H1 (cell line): ENCODE measurements around the gene AMPD3.

Source experiments
- EP300 ChIP-seq, 2 experiments: IDR thresholded peaks; 1 replicate in 1 of 2; 2 replicates in 1 of 2; pipeline ENCODE4 v1.6.1; 2011 to 2012; ENCODE audit warnings: low read depth in 2 of 2, low read length in 2 of 2, mild to moderate bottlenecking in 2 of 2, borderline replicate concordance in 1 of 2, inconsistent platforms in 1 of 2, moderate library complexity in 1 of 2
- EZH2 ChIP-seq: fragments of 200-600 bp; sonication (generic); IDR thresholded peaks from 2 replicates; pipeline ENCODE4 v1.7.1; 2012; ENCODE audit warnings: low read depth, mild to moderate bottlenecking, moderate library complexity, low read length, inconsistent platforms; ENCODE audit not compliant: severe bottlenecking
- JUN ChIP-seq: IDR thresholded peaks from 2 replicates; pipeline ENCODE4 v1.6.1; 2011; ENCODE audit warnings: low read depth, mild to moderate bottlenecking, improper control_type of control experiment, low read length
- KDM1A ChIP-seq: fragments of 200-600, 300-600 bp; sonication (generic); IDR thresholded peaks from 2 replicates; pipeline ENCODE4 v1.7.1; 2016; ENCODE audit warnings: mild to moderate bottlenecking, low read length, borderline replicate concordance
- POLR2A ChIP-seq, 2 experiments: IDR thresholded peaks; 1 replicate in 1 of 2; 2 replicates in 1 of 2; pipeline ENCODE4 v1.6.1; 2011; ENCODE audit warnings: low read depth in 2 of 2, low read length in 2 of 2, mild to moderate bottlenecking in 2 of 2; ENCODE audit errors: control extremely low read depth in 1 of 2
- TCF12 ChIP-seq: IDR thresholded peaks from 2 replicates; pipeline ENCODE4 v1.6.1; 2011; ENCODE audit warnings: low read depth, mild to moderate bottlenecking, low read length
- TF ChIP-seq, protein P1 (sequence below), 3 experiments: IDR thresholded peaks; 1 replicate in 2 of 3; 2 replicates in 1 of 3; pipeline versions ENCODE4 v1.5.1 to v1.6.1; 2011; ENCODE audit warnings: low read length in 3 of 3, mild to moderate bottlenecking in 3 of 3, inconsistent platforms in 2 of 3, low read depth in 1 of 3, moderate library complexity in 1 of 3; ENCODE audit not compliant: insufficient read depth in 1 of 3; ENCODE audit errors: control extremely low read depth in 1 of 3

DNA sequence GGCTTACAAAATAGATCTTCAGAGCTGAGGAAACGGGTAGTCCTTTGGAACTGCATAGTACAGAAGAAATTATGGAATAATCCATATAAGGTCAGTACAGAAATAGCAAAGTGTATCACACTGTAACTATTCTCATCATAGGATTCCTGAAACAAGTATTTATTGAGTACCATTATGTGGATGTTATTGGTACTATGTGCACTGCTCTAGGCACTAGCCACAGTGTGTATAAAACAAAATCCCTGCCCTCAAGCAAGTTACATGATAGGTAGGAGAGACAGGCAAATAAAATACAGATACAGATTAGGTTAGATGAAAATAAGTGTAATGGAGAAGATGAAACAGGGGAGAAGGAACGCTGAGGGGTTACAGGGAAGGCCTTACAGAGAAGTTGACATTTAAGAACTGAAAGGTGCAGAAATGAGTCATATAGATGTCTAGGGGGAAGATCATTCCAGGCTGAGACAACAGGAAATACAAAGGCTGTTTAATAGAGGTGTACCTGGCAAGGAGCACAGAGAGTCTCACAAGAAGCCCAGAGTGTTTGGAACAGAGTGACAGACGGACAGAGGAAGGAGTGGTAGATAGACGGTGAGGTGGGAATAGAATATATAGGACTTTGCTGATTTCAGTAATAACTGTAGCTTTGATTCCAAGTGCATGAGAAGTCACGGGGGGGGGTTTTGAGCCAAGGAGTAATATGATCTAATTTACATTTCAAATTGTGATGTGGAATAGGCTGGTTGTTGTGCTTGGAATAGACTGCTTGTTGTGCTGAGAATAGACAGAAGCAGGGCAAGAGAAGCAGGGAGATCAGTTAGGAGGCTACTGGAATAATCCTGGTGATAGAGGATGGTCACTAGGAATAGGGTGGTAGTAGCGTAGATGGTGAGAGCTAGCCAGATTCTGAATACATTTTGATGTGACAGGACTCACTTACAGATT is 72.2 kb downstream of the AMPD3 start:
- TF ChIP-seq, protein P1, sequence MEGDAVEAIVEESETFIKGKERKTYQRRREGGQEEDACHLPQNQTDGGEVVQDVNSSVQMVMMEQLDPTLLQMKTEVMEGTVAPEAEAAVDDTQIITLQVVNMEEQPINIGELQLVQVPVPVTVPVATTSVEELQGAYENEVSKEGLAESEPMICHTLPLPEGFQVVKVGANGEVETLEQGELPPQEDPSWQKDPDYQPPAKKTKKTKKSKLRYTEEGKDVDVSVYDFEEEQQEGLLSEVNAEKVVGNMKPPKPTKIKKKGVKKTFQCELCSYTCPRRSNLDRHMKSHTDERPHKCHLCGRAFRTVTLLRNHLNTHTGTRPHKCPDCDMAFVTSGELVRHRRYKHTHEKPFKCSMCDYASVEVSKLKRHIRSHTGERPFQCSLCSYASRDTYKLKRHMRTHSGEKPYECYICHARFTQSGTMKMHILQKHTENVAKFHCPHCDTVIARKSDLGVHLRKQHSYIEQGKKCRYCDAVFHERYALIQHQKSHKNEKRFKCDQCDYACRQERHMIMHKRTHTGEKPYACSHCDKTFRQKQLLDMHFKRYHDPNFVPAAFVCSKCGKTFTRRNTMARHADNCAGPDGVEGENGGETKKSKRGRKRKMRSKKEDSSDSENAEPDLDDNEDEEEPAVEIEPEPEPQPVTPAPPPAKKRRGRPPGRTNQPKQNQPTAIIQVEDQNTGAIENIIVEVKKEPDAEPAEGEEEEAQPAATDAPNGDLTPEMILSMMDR (IDR thresholded peaks at IDR 0.05; ENCODE audit: control extremely low read depth in 1 of 3, insufficient read depth in 1 of 3, low read depth in 1 of 3, low read length in 3 of 3) = no peak
- no peak for TF ChIP-seq TCF12
- no peak for TF ChIP-seq POLR2A (IDR thresholded peaks at IDR 0.05; ENCODE audit: control extremely low read depth in 1 of 2, low read depth in 2 of 2, low read length in 2 of 2)
- TF ChIP-seq KDM1A = no peak
- TF ChIP-seq EP300 (IDR thresholded peaks at IDR 0.05; ENCODE audit: borderline replicate concordance in 1 of 2, low read depth in 2 of 2, low read length in 2 of 2) = no peak
- no peak for TF ChIP-seq EZH2
- TF ChIP-seq JUN = no peak
